Brain microvascular endothelial cell (primary cell): ENCODE data around the gene AKR7A2.

Source experiments
- DNase-seq: peaks from one replicate; pipeline ENCODE4 v3.0.0-alpha.2; 2020
- H3K27ac ChIP-seq: fragments of 250-450 bp; sonication (Bioruptor Pico); 2 replicates; pipeline ENCODE4 v1.5.1; 2020; ENCODE audit warnings: mild to moderate bottlenecking, moderate library complexity
- H3K27me3 ChIP-seq: fragments of 250-450 bp; sonication (Bioruptor Pico); replicated peaks from 2 replicates; pipeline ENCODE4 v1.5.1; 2020; ENCODE audit warnings: mild to moderate bottlenecking
- H3K36me3 ChIP-seq: fragments of 250-450 bp; sonication (Bioruptor Pico); replicated peaks from 2 replicates; pipeline ENCODE4 v1.5.1; 2020; ENCODE audit warnings: mild to moderate bottlenecking
- H3K4me3 ChIP-seq: 2 replicates; pipeline ENCODE4 v1.5.1; 2011; ENCODE audit warnings: low read depth, mild to moderate bottlenecking, control low read depth, low read length, moderate library complexity
- CTCF ChIP-seq: IDR thresholded peaks from 2 replicates; pipeline ENCODE4 v1.5.1; 2011; ENCODE audit warnings: low read depth, mild to moderate bottlenecking, moderate library complexity, low read length, control low read depth, inconsistent platforms; ENCODE audit errors: missing control alignments
- in situ Hi-C: cut with HindIII; loops from 2 replicates; pipeline ENCODE4 v1.10.0; 2017; ENCODE audit warnings: low sequenced_read_pairs, low pct_ligation_motif_present

The AKR7A2 gene

GRCh38 chr1:19346026-19346425 is 34.1 kb upstream of the AKR7A2 start:
- DNase-seq = no peak
- H3K27me3 ChIP-seq = no peaks in the 10 kb centered on the region
- in situ Hi-C loops = no loop called here
- no peak overlapping the region for H3K4me3 ChIP-seq
- H3K27ac ChIP-seq = no peak overlapping the region
- TF ChIP-seq CTCF = no peak
- H3K36me3 ChIP-seq = peaks cover 65% of the 10 kb centered on the region

GRCh38 chr1:19345391-19345790 is 33.4 kb upstream of the AKR7A2 start:
- Histone ChIP-seq H3K27ac (no peak overlapping the region), H3K36me3 (peaks cover 69% of the 10 kb centered on the region), H3K27me3 (no peaks in the 10 kb centered on the region), H3K4me3 (no peak overlapping the region)
- in situ Hi-C loops = no loop called here
- no peak for DNase-seq
- TF ChIP-seq CTCF = no peak

GRCh38 chr1:19344831-19345230 is 32.9 kb upstream of the AKR7A2 start:
- no peak overlapping the region for H3K27ac ChIP-seq
- peaks cover 68% of the 10 kb centered on the region for H3K36me3 ChIP-seq
- H3K27me3 ChIP-seq = no peaks in the 10 kb centered on the region
- no peak for TF ChIP-seq CTCF
- DNase-seq = no peak
- no peak overlapping the region for H3K4me3 ChIP-seq
- in situ Hi-C loops = no loop called here

GRCh38 chr1:19344372-19344810 is 32.4 kb upstream of the AKR7A2 start:
- Histone ChIP-seq H3K27me3 (no peaks in the 10 kb centered on the region), H3K27ac (no peak overlapping the region), H3K36me3 (peaks cover 69% of the 10 kb centered on the region), H3K4me3 (no peak overlapping the region)
- TF ChIP-seq CTCF = peak; percentile 90
- in situ Hi-C loops = no loop called here
- no peak for DNase-seq

- H3K27me3 ChIP-seq = no peaks in the 10 kb centered on the region
- in situ Hi-C loops = no loop called here
- no peak for DNase-seq
- no peak overlapping the region for H3K27ac ChIP-seq
- peaks cover 67% of the 10 kb centered on the region for H3K36me3 ChIP-seq
- no peak for TF ChIP-seq CTCF
- no peak overlapping the region for H3K4me3 ChIP-seq
These were observed 31.8 kb upstream of the AKR7A2 start for GRCh38 chr1:19343617-19344350.
